Measurements from ENCODE around the gene CMSS1.

GRCh38 chr3:100019719-100020118 lies 202.1 kb downstream of the CMSS1 start:
- TF ChIP-seq, protein P1, sequence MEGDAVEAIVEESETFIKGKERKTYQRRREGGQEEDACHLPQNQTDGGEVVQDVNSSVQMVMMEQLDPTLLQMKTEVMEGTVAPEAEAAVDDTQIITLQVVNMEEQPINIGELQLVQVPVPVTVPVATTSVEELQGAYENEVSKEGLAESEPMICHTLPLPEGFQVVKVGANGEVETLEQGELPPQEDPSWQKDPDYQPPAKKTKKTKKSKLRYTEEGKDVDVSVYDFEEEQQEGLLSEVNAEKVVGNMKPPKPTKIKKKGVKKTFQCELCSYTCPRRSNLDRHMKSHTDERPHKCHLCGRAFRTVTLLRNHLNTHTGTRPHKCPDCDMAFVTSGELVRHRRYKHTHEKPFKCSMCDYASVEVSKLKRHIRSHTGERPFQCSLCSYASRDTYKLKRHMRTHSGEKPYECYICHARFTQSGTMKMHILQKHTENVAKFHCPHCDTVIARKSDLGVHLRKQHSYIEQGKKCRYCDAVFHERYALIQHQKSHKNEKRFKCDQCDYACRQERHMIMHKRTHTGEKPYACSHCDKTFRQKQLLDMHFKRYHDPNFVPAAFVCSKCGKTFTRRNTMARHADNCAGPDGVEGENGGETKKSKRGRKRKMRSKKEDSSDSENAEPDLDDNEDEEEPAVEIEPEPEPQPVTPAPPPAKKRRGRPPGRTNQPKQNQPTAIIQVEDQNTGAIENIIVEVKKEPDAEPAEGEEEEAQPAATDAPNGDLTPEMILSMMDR (IDR thresholded peaks at IDR 0.05 in 2 of 3, conservative IDR thresholded peaks at IDR 0.05 in 1 of 3; ENCODE audit: borderline replicate concordance in 1 of 3, insufficient read depth in 1 of 3, low read depth in 2 of 3, low read length in 2 of 3): no peak
- TF ChIP-seq POLR2A (IDR thresholded peaks at IDR 0.05; ENCODE audit: borderline replicate concordance, extremely low read depth, insufficient read depth, insufficient read length) (no peak), RAD21 (IDR thresholded peaks at IDR 0.05; ENCODE audit: low read depth) (no peak), EZH2phosphoT487 (IDR thresholded peaks at IDR 0.05; ENCODE audit: borderline replicate concordance) (no peak), JUND (IDR thresholded peaks at IDR 0.05) (no peak), EGR1 (IDR thresholded peaks at IDR 0.05; ENCODE audit: low read depth) (no peak), POLR2AphosphoS5 (IDR thresholded peaks at IDR 0.05; ENCODE audit: low read depth, low read length) (no peak), SP1 (IDR thresholded peaks at IDR 0.05; ENCODE audit: low read depth) (no peak), EZH2 (IDR thresholded peaks at IDR 0.05) (no peak), SIN3A (IDR thresholded peaks at IDR 0.05; ENCODE audit: low read depth) (no peak), ZBTB33 (IDR thresholded peaks at IDR 0.05; ENCODE audit: extremely low read depth, insufficient replicate concordance, low read length) (no peak)
- TF ChIP-seq, protein P2, sequence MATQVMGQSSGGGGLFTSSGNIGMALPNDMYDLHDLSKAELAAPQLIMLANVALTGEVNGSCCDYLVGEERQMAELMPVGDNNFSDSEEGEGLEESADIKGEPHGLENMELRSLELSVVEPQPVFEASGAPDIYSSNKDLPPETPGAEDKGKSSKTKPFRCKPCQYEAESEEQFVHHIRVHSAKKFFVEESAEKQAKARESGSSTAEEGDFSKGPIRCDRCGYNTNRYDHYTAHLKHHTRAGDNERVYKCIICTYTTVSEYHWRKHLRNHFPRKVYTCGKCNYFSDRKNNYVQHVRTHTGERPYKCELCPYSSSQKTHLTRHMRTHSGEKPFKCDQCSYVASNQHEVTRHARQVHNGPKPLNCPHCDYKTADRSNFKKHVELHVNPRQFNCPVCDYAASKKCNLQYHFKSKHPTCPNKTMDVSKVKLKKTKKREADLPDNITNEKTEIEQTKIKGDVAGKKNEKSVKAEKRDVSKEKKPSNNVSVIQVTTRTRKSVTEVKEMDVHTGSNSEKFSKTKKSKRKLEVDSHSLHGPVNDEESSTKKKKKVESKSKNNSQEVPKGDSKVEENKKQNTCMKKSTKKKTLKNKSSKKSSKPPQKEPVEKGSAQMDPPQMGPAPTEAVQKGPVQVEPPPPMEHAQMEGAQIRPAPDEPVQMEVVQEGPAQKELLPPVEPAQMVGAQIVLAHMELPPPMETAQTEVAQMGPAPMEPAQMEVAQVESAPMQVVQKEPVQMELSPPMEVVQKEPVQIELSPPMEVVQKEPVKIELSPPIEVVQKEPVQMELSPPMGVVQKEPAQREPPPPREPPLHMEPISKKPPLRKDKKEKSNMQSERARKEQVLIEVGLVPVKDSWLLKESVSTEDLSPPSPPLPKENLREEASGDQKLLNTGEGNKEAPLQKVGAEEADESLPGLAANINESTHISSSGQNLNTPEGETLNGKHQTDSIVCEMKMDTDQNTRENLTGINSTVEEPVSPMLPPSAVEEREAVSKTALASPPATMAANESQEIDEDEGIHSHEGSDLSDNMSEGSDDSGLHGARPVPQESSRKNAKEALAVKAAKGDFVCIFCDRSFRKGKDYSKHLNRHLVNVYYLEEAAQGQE (IDR thresholded peaks at IDR 0.05; ENCODE audit: low read depth): no peak
- TF ChIP-seq, protein P3, sequence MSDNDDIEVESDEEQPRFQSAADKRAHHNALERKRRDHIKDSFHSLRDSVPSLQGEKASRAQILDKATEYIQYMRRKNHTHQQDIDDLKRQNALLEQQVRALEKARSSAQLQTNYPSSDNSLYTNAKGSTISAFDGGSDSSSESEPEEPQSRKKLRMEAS (IDR thresholded peaks at IDR 0.05): no peak
